ENCODE data around the gene ELN.

ELN gene

DNA sequence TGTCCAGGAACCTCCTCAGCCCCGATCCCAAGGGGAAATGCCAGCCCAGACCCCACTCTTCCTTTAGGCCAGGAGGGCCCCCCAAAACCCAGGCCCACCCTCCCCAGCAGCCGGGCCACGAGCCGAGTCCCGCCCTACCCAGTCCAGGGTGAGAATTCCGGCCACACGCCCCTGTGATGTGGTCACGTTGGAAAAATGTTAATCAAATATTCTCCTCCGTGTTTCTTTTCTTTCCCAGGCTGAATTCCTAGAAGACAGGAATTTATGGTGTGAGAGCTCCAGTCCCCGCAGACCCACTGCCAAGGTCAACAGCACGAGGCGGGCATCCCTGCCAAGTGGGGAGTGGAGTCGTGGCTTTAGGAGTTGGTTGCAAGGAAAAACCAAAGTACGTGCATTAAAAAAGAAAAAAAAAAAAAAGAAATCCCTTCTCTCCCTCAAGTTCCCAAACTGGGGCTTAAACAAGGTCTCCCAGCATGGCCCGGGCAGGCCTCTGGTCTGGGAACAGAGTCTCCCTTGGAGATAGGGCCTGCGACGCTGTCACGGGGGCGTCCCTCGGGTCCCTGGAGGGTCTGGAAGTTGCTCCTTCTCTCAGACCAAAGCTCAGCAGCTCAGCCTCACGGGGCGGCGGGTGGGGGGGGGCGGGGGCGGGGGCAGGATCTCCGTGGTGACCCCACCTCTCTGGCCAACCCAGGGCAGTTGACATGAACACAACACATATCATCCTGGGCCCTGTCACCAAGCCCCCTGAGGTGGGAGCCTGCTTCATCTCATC lies 28.1 kb upstream of the ELN start:
- TF ChIP-seq, protein P1, sequence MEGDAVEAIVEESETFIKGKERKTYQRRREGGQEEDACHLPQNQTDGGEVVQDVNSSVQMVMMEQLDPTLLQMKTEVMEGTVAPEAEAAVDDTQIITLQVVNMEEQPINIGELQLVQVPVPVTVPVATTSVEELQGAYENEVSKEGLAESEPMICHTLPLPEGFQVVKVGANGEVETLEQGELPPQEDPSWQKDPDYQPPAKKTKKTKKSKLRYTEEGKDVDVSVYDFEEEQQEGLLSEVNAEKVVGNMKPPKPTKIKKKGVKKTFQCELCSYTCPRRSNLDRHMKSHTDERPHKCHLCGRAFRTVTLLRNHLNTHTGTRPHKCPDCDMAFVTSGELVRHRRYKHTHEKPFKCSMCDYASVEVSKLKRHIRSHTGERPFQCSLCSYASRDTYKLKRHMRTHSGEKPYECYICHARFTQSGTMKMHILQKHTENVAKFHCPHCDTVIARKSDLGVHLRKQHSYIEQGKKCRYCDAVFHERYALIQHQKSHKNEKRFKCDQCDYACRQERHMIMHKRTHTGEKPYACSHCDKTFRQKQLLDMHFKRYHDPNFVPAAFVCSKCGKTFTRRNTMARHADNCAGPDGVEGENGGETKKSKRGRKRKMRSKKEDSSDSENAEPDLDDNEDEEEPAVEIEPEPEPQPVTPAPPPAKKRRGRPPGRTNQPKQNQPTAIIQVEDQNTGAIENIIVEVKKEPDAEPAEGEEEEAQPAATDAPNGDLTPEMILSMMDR (IDR thresholded peaks at IDR 0.05; ENCODE audit: low read depth, low read length), result no peak
- H3K4me3 ChIP-seq (ENCODE audit: low read depth, low read length), result no peak overlapping the region
- in situ Hi-C loops (cut with HindIII; ENCODE audit: low sequenced_read_pairs), result no loop called here
- DNase-seq (ENCODE audit: low read depth, low spot score), result peak; percentile 84

GRCh38 chr7:74000489-74001149 lies 27.4 kb upstream of the ELN start:
- in situ Hi-C loops (cut with HindIII; ENCODE audit: low sequenced_read_pairs), result no loop called here
- DNase-seq (ENCODE audit: low read depth, low spot score), result no peak
- TF ChIP-seq, protein P1 (IDR thresholded peaks at IDR 0.05; ENCODE audit: low read depth, low read length), result no peak
- no peak overlapping the region for H3K4me3 ChIP-seq (ENCODE audit: low read depth, low read length)

DNA sequence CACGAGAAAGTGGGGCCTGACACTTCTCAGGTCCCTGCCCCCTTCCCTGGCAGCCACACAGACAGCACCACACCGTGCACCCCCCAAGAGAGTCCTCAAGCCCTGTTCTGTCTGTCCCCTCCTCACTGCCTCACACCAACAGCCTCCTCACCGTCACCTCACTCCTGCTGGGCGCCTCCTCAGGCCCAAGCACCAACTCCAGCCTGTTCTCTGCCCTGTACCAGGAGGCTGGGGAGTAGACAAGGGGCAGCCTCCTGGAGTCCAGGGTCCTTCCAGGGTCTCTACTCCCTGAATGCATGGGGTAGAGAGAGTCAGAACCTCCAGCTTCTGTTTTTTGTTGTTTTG lies 26.9 kb upstream of the ELN start:
- H3K4me3 ChIP-seq (ENCODE audit: low read depth, low read length), result no peak overlapping the region
- in situ Hi-C loops (cut with HindIII; ENCODE audit: low sequenced_read_pairs), result no loop called here
- TF ChIP-seq, protein P1 (IDR thresholded peaks at IDR 0.05; ENCODE audit: low read depth, low read length), result no peak
- DNase-seq (ENCODE audit: low read depth, low spot score), result no peak

DNA sequence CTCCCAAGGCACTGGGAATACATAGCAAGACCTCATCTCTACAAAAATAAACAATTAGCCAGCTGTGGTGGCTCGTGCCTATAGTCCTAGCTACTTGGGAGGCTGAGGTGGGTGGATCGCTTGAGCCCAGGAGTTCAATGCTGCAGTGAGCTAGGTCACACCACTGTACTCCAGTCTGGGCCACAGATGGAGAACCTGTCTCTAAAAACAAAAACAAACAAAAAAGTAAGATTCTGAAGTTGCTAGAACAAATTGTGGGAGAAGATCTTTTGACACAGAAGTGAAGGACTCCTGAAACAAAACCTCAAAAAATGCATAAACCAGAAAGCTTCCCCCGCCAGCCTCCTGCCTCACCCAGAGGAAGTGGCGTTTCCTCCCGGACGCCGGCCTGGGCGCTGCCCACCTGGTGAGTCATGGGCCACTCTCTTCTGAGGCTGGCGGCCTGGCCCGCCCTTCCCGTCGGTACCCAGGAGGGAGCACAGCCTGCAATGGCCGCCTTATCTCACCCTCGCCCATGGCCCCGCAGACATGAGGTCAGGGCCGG lies 25.4 kb upstream of the ELN start:
- in situ Hi-C loops (cut with HindIII; ENCODE audit: low sequenced_read_pairs), result no loop called here
- no peak overlapping the region for H3K4me3 ChIP-seq (ENCODE audit: low read depth, low read length)
- TF ChIP-seq, protein P1 (IDR thresholded peaks at IDR 0.05; ENCODE audit: low read depth, low read length), result no peak
- peak; percentile 78 for DNase-seq (ENCODE audit: low read depth, low spot score)

GRCh38 chr7:74003621-74004020 lies 24.4 kb upstream of the ELN start:
- TF ChIP-seq, protein P1 (IDR thresholded peaks at IDR 0.05; ENCODE audit: low read depth, low read length), result no peak
- in situ Hi-C loops (cut with HindIII; ENCODE audit: low sequenced_read_pairs), result no loop called here
- no peak for DNase-seq (ENCODE audit: low read depth, low spot score)
- no peak overlapping the region for H3K4me3 ChIP-seq (ENCODE audit: low read depth, low read length)

- no peak for DNase-seq (ENCODE audit: low read depth, low spot score)
- H3K4me3 ChIP-seq (ENCODE audit: low read depth, low read length), result no peak overlapping the region
- in situ Hi-C loops (cut with HindIII; ENCODE audit: low sequenced_read_pairs), result no loop called here
- TF ChIP-seq, protein P1 (IDR thresholded peaks at IDR 0.05; ENCODE audit: low read depth, low read length), result no peak
These were observed 21.9 kb upstream of the ELN start for GRCh38 chr7:74006032-74006431.

All from astrocyte of the spinal cord (primary cell).